Activated T-helper 1 cell treated with anti-CD3 and anti-CD28 coated beads, Interleukin-12 subunit alpha, Interleukin-12 subunit beta, Interleukin-2, Interleukin-4 antibody, amounts not matched to agents 30 ng/mL and 10 ng/mL and 1 ng/mL, durations not matched to agents 14 hours and 24 hours and 36 hours (primary cell): ENCODE results near the gene SNX7. TPM values are rescaled to one million over a fixed set of nuclear protein-coding genes. Genes with fewer than 3 reads are reported as not detected.

Experiments
- DNase-seq: peaks from one replicate; pipeline ENCODE4 v3.0.0; 2021; ENCODE audit warnings: low spot score
- H3K27ac Mint-ChIP-seq: one replicate; pipeline ENCODE4 v1.8.0; 2021; ENCODE audit warnings: mild to moderate bottlenecking, mixed read lengths
- H3K27me3 Mint-ChIP-seq: one replicate; pipeline ENCODE4 v1.8.0; 2022; ENCODE audit warnings: mild to moderate bottlenecking, moderate library complexity, mixed read lengths; ENCODE audit not compliant: insufficient read depth
- H3K36me3 Mint-ChIP-seq: one replicate; pipeline ENCODE4 v1.8.0; 2021; ENCODE audit warnings: low read depth, mixed read lengths
- H3K4me1 Mint-ChIP-seq: one replicate; pipeline ENCODE4 v1.8.0; 2021; ENCODE audit warnings: low read depth, mixed read lengths
- H3K4me3 Mint-ChIP-seq: one replicate; pipeline ENCODE4 v1.8.0; 2021; ENCODE audit warnings: mild to moderate bottlenecking, moderate library complexity, mixed read lengths
- H3K9me3 Mint-ChIP-seq: one replicate; pipeline ENCODE4 v1.8.0; 2021; ENCODE audit warnings: mixed read lengths
- intact Hi-C: fragments of 100-400 bp; cut with micrococcal nuclease; formaldehyde crosslinking; loops from one replicate; pipeline ENCODE4 v1.15.1; 2024
- total RNA-seq: library from RNA; stranded (reverse); gene quantifications from 2 replicates; pipeline ENCODE4 v1.2.3, GENCODE V29; 2022

Gene SNX7
- total RNA-seq, 1 donor from 2014 or later = not detected

DNA sequence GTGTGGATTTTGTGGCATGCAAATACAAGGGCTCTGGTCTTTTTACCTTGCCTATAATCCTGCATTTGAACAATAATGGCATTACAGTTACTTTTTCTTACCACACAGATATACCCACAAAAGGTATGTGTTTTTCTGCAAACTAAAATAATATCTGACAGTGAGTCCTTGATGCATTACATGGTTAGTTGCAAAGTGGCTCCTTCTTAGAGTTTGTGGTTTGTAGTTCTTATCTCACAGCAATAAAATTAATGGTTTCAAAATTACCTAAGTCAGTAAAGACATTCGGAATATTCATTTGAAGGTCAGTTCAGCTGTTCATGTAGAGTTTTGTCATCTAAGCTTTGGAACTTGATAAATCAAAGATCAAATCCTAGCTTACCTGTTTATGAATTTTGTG is 43.5 kb downstream of the SNX7 start:
- Mint-ChIP-seq H3K36me3 (no peaks in the 10 kb centered on the region), H3K4me1 (no peaks in the 10 kb centered on the region), H3K27me3 (no peaks in the 10 kb centered on the region), H3K9me3 (no peaks in the 10 kb centered on the region), H3K27ac (no peak overlapping the region), H3K4me3 (no peak overlapping the region)
- intact Hi-C loops = no loop called here
- DNase-seq = no peak

DNA sequence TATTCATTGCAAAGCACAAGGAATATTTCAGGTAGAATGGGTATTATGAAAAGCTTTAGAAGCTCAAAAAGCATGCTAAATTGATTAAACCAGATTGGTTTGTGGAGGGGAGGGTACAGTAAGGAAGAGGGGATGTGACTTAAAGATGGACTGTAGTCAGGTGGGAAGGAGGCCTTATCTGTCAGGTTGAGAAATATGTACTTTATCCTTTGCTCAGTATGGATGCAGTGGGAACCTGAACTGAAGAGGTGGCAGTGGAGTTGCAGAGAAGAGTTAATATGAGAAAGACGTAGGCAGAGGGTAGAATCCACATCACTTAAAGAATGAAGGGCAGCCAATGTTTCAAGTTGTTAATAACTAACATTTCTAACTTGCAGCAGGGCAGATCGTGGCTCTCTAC is 44.1 kb downstream of the SNX7 start:
- no peak overlapping the region for H3K27ac Mint-ChIP-seq
- H3K36me3 Mint-ChIP-seq = no peaks in the 10 kb centered on the region
- no peaks in the 10 kb centered on the region for H3K27me3 Mint-ChIP-seq
- no peaks in the 10 kb centered on the region for H3K9me3 Mint-ChIP-seq
- no peaks in the 10 kb centered on the region for H3K4me1 Mint-ChIP-seq
- intact Hi-C loops = no loop called here
- no peak for DNase-seq
- no peak overlapping the region for H3K4me3 Mint-ChIP-seq

DNA sequence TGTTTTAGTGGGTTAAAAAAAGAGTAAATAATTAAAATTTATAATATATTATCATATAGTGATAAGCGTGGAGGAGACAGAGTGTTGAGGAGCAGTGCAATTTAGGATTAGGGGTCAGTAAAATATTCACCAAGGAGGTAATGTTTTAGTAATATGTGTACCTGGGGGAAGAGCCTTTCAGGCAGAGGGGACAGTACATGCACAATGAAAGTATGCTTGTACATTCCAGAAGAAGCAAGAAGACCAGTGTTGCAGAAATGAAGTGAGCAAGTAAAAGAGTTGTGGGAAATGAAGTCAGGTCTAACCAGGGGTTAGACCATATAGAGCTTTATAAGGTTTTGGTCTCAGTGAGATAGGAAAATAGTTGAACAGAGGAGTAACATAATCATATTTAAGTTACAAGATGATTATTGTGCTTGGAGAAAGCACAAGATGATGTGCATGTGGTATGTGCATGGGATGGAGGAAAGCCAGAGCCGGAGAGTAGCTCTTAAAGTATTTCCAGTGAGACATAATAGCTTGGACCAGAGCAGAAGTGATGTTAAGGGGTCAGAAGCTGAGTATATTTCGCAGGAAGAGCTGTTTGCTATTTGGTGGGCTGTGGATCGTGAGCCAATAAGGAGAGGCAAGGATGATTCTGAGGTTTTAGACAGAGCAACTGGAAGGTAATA is 44.8 kb downstream of the SNX7 start:
- Mint-ChIP-seq H3K27ac (no peak overlapping the region), H3K9me3 (no peaks in the 10 kb centered on the region), H3K4me3 (no peak overlapping the region), H3K27me3 (no peaks in the 10 kb centered on the region), H3K4me1 (no peaks in the 10 kb centered on the region), H3K36me3 (no peaks in the 10 kb centered on the region)
- DNase-seq = no peak
- intact Hi-C loops = no loop called here

DNA sequence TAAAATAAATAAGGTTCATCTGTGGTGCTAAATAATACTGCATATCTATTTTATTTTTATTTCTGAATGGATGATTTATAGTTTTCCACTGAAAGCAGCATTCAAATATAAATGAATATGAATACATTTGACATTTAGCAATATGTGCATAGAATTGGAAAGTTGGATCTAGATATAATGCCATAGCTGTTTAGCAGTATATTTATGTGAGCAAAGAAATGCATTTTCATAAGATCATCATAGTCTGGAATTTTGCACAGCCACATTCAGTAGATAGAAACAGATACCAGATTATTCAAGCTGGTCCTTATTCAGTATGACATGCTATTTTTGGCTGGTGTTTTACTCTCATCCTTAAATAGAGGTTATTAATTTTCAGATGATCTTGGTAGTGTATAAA is 46.0 kb downstream of the SNX7 start:
- no peak for DNase-seq
- no peak overlapping the region for H3K27ac Mint-ChIP-seq
- no peaks in the 10 kb centered on the region for H3K27me3 Mint-ChIP-seq
- no peaks in the 10 kb centered on the region for H3K4me1 Mint-ChIP-seq
- no peak overlapping the region for H3K4me3 Mint-ChIP-seq
- intact Hi-C loops = no loop called here
- no peaks in the 10 kb centered on the region for H3K9me3 Mint-ChIP-seq
- H3K36me3 Mint-ChIP-seq = no peaks in the 10 kb centered on the region

DNA sequence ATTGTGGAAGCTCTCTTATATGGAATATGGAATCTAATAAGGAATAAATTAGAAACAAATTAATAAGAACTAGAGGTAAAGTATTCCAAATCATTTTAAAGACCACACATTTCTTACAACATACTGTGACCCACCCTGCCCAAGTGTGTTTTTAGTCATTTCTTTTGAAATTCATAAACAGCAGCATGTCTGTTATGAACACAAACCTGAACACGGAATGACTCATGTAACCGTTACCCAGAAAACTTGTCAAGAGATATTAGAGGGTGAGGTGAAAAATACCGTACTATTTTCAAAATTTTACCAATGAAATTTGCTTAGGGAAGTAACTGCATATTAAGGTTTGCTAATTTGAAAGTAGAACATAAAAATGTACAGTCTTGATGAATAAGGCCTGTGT is 48.4 kb downstream of the SNX7 start:
- Mint-ChIP-seq H3K4me3 (no peak overlapping the region), H3K4me1 (no peaks in the 10 kb centered on the region), H3K36me3 (no peaks in the 10 kb centered on the region), H3K27ac (no peak overlapping the region), H3K27me3 (no peaks in the 10 kb centered on the region), H3K9me3 (no peaks in the 10 kb centered on the region)
- no peak for DNase-seq
- intact Hi-C loops = no loop called here

DNA sequence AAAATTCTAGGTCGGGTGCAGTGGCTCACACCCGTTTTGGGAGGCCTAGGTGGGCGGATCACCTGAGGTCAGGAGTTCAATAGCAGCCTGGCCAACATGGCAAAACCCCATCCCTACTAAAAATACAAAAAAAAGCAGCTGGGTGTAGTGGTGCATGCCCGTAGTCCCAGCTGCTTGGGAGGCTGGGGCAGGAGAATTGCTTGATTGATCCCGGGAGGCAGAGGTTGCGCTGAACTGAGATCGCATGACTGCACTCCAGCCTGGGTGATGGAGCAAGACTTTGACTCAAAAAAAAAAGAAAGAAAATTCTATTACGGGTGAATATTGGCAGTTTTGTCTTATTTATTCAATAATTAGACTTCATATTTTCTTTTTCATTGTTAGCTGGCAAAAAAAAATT is 62.1 kb downstream of the SNX7 start:
- Mint-ChIP-seq H3K9me3 (no peaks in the 10 kb centered on the region), H3K36me3 (no peaks in the 10 kb centered on the region), H3K4me1 (no peaks in the 10 kb centered on the region), H3K27me3 (peaks cover 2% of the 10 kb centered on the region), H3K4me3 (no peak overlapping the region), H3K27ac (no peak overlapping the region)
- no peak for DNase-seq
- intact Hi-C loops = no loop called here

DNA sequence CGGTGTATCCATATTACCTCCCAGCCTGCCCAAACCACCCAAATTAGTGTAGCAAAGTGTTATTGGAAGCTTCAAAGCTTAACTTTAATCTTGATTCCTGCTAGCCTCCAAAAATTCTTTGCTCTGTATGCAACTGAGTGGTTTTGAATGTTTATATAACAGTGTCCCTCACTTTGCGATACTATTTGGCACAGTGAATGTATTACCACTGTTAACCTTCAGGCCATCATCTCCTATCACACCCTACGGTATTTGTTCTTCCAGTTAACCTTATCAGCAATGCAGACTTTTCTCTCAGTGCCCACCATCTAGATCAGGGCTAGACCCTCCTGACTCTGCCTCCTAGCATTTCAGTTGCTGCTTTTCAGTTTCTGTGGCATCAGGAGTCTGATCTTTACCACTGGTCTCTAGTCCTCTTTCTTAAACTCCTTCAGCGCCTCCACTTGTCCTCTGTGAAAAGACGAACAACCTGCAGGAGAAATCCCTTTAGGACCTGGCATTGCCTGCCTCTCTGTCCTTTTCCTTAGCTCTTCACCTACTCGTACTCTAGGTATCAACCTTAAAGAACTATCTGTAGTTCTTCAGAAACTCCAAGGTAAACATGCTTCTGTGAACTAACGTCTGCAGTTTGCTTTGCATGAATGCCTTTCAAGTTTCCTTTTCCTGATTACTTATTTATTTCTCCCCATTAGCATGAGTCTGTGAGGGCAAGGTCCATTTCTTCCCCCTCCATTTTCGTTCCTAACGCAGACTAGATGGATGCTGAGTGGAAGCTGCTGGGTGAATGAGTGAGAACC is 71.7 kb downstream of the SNX7 start:
- no peaks in the 10 kb centered on the region for H3K9me3 Mint-ChIP-seq
- intact Hi-C loops = no loop called here

DNA sequence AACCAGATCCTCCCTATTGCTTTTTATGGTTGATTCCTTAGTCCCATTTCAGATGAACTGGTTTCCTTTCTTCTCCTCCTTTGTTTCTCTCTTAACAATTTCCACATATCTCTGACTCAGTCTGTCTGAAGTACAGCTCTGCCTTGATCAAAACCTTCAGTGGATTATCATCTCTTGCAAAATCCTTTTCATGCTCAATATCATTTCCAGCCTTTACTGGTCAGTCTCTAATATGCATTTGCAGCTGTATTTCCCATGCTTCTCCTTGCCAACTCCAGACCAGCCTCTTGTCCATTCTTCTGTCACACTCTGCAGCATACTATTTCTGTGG is 72.2 kb downstream of the SNX7 start:
- Mint-ChIP-seq H3K9me3 (no peaks in the 10 kb centered on the region), H3K36me3 (no peaks in the 10 kb centered on the region), H3K4me3 (no peak overlapping the region), H3K27ac (no peak overlapping the region), H3K27me3 (peaks cover 6% of the 10 kb centered on the region), H3K4me1 (no peaks in the 10 kb centered on the region)
- DNase-seq = no peak
- intact Hi-C loops = no loop called here

More for the DNA sequence above, 71.7 kb downstream of the SNX7 start:
- no peaks in the 10 kb centered on the region for H3K36me3 Mint-ChIP-seq
- H3K27ac Mint-ChIP-seq = no peak overlapping the region
- H3K4me3 Mint-ChIP-seq = no peak overlapping the region
- no peak for DNase-seq
- no peaks in the 10 kb centered on the region for H3K4me1 Mint-ChIP-seq
- peaks cover 3% of the 10 kb centered on the region for H3K27me3 Mint-ChIP-seq

DNA sequence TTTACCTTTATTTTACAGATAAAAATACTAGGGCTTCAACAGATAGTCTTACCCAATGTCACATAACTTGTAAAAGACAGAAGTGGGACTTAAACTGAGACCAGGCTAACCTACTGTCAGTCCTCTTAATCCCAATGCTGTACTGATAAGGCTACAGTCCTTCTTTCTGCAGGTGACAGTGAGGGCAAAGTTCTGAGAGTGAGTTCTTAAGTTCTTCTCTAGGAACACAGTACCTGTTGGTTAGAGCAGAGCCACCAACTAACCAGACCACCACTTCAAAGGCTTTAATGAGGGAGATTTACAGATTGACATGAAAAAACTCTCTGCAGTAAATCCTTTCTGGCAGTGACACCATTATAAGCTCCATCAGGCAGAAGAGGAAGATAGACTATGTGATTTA is 74.2 kb downstream of the SNX7 start:
- Mint-ChIP-seq H3K27me3 (peaks cover 6% of the 10 kb centered on the region), H3K36me3 (no peaks in the 10 kb centered on the region), H3K9me3 (no peaks in the 10 kb centered on the region), H3K4me3 (no peak overlapping the region), H3K27ac (no peak overlapping the region), H3K4me1 (no peaks in the 10 kb centered on the region)
- intact Hi-C loops = no loop called here
- no peak for DNase-seq

DNA sequence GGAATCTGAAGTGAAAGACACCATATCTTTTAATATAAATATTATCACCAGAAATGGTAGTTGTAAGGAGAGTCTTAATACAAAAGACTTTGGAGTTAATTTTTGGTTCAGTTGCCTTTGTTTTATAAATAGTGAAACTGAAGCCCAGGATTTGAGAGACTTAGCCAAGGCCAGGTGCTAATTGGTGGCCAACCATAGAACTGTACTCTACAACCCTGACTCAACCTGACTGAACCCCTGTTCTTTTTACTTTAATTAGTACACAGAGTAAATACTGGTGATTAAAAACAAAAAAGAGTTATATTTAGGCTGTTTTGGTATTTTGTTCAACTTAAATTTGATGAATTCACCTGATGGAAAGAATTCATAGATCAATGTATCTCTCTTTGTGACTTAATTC is 76.3 kb downstream of the SNX7 start:
- Mint-ChIP-seq H3K27me3 (peaks cover 6% of the 10 kb centered on the region), H3K9me3 (no peaks in the 10 kb centered on the region), H3K36me3 (no peaks in the 10 kb centered on the region), H3K4me3 (no peak overlapping the region), H3K4me1 (no peaks in the 10 kb centered on the region), H3K27ac (no peak overlapping the region)
- intact Hi-C loops = no loop called here
- DNase-seq = no peak

DNA sequence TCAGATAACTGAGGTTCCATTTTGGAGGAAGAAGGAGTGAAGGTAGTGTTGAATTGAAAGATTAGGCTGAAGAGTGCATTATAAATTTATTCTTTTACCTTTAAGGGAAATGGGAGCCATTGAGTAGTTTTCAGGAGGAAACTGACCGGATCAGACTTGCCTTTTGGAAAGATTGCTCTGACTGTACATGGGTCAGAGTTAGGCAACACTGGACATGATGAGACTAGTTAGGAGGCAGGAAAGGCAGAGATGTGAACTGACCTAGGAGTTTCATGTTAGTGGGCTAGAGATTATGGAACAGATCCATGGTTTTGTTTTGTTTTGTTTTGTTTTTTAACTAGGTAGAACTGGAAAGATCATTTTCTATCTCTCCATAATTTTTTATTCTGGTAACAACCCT is 78.2 kb downstream of the SNX7 start:
- intact Hi-C loops = no loop called here
- Mint-ChIP-seq H3K4me1 (no peaks in the 10 kb centered on the region), H3K27ac (no peak overlapping the region), H3K36me3 (no peaks in the 10 kb centered on the region), H3K27me3 (peaks cover 4% of the 10 kb centered on the region), H3K4me3 (no peak overlapping the region), H3K9me3 (no peaks in the 10 kb centered on the region)
- DNase-seq = no peak

DNA sequence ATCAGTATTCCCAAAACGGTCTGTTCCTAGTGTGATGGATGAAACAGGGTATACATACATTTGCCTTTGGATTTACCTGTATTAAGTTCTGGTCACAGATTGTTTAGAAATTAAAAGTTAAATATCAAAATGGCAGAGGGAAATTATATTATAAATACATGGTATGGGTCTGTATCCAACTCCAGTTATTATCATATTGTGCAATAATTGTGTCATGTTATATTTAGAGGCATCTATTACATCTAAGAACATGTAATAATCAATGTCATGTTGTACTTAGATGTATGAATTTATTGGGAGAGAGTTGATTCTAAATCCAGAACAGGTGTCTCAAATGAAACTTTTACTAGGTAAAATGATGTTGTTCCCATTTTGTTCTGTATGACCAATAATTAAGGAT is 79.6 kb downstream of the SNX7 start:
- intact Hi-C loops = no loop called here
- H3K4me1 Mint-ChIP-seq = no peaks in the 10 kb centered on the region
- H3K9me3 Mint-ChIP-seq = no peaks in the 10 kb centered on the region
- no peaks in the 10 kb centered on the region for H3K36me3 Mint-ChIP-seq
- no peak overlapping the region for H3K4me3 Mint-ChIP-seq
- H3K27ac Mint-ChIP-seq = no peak overlapping the region
- peaks cover 4% of the 10 kb centered on the region for H3K27me3 Mint-ChIP-seq
- DNase-seq = no peak

DNA sequence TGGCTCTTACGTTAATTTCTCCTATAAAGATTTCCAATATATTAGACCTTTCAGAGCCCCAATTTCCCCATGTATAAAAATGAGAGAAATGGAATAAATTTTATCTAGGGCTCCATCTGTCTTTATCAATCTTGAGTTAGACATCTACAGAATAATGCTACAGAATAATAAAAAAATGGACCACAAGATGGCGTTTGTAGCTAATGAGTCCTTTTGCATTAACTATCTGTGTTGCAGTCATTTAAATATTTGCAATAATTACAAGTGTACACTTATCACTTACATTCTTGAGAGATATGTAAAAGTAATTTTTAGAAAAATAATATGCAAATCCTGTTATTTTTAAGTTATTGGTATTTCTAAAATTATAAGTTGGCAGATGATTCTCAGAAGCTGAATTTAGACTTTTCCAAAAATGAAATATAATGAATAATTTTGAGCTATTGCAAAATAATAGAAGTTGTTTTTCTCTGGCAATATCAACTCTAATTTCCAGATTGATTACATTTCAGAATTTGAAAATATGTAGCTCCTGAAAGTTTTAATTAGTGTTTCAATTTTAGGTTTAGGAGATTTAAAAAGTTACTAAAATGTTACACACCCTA is 87.7 kb downstream of the SNX7 start:
- Mint-ChIP-seq H3K27ac (no peak overlapping the region), H3K4me3 (no peak overlapping the region)
- intact Hi-C loops = no loop called here

More for the DNA sequence above, 87.7 kb downstream of the SNX7 start:
- Mint-ChIP-seq H3K27me3 (peaks cover 3% of the 10 kb centered on the region), H3K4me1 (no peaks in the 10 kb centered on the region), H3K36me3 (no peaks in the 10 kb centered on the region), H3K9me3 (no peaks in the 10 kb centered on the region)
- no peak for DNase-seq
